ENCODE measurements around the gene KCNA4.
"Not testable (repeated sequence)": the region's sequence is repeated elsewhere in the genome, so short reads cannot be mapped to it uniquely, and the experiment has no call there.

KCNA4 gene

DNA sequence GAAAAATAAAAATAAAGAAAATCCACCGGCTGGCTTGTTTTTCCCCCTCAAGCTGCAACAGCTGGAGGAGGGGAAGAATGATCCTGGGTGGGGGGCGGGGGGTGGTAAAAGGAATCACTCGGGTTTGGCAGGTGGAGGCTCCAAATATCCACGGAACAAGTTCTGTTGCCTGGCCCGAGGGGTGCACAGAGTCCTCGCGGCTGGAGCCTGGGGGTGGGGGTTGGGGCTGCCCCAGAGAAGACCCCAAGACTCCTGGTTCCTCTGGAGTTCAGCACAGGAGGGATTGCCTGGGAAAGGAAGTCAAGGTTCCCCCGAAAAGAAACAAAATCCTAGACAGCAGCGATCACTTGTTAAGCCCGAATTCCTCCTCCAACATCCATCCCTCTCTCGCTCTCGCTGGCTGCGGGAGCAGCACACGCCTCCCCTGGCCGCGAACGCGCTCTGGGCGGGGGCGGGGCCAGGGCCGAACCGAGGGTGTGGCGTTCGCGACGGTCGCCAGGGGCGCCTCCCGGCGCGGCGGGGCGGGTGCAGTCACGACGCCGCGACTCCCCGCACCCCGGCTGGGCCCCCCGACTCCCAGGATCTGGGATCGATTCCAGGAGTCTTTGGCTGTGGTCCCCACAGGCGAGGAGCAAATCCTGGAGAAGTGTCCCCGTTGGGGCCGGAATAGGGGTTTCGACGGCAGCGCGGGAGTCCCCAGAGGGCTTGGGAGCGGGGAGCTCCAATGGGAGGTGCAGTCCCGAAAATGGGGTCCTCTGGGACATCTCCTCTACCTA is at the start of gene KCNA4:
TSS of gene KCNA4 (minus strand) at position 443 of the 776 bp plus-strand sequence. CDS start 4,352 bp downstream, outside the sequence.
- DNase-seq = no peak

DNA sequence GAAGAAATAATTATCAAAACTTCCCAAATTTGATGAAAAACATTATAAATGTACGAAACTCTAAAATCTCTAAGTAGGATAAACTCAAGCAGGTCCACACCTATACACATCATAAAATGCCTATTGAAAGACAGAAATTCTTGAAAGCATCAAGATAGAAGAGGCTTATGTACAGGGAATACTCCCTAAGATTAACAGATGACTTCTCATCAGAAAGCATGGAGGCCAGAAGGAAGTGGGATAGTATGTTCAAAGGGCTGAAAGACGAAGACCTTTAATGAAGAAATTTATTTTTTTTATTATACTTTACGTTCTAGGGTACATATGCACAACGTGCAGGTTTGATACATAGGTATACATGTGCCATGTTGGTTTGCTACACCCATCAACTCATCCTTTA is 45.3 kb upstream of the KCNA4 start:
- DNase-seq = no peak

DNA sequence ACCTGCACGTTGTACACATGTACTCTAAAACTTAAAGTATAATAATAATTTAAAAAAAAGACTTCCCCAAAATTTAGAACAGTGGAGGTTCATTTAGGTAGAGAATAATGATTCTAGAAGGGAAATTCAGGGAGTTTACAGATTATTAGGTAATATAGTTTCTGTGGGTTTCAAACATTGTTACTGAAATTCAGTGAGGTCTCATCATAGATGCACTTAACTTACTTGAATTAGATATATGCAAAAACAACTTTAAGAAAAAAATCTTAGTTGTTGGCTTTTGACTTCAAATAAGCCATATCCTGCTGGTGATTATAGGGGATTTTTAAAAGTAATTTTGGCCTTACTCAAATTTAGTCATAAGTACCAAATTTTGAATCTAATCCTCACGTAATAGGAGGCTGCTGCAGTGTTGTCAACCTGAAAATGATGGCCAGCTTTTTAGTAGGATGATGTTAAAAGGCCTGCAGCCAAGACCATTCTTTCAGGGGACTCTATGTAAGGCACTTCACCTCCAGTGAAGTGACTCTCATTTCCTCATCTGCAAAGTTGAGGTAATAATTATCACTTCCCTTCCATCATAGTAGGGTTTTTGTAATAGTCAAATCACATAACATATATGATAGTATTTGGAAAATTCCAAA is 42.5 kb upstream of the KCNA4 start:
- no peak for DNase-seq

DNA sequence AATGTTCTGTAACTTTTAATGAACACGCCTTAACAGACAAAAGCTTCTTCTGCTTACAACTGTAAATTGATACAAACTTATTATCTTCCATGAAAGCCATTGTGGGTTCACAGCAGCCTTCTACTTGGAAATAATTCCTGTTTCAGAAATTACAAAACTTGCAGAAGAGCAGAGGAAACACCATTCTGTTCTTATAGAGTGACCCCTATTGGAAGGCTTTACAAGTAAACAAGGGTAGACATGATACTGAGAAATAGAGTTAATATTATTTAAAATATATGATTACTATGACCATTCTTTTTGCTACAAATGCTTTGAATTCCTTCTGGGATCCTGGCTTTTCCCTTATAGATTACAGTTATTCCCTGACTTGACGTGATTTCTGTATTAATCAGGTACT is 32.4 kb upstream of the KCNA4 start:
- DNase-seq = no peak

DNA sequence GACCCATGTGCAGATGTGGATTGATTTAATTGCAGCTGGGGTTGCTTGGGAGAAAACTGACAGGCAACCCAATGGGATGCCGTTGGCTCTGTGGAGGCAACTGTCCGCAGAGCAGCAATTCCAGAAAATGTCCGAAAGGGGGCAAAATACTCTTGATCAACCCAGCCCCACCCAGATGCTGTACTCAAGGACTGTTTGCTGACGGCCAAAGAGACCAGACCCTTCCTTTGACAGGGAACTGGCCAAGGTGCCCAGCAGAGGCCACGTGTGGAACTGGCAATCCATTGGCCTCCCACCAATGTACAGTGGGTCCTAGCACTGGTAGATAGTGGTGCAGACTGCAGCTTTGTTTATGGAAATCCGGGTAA is 29.7 kb upstream of the KCNA4 start:
- DNase-seq = no peak

DNA sequence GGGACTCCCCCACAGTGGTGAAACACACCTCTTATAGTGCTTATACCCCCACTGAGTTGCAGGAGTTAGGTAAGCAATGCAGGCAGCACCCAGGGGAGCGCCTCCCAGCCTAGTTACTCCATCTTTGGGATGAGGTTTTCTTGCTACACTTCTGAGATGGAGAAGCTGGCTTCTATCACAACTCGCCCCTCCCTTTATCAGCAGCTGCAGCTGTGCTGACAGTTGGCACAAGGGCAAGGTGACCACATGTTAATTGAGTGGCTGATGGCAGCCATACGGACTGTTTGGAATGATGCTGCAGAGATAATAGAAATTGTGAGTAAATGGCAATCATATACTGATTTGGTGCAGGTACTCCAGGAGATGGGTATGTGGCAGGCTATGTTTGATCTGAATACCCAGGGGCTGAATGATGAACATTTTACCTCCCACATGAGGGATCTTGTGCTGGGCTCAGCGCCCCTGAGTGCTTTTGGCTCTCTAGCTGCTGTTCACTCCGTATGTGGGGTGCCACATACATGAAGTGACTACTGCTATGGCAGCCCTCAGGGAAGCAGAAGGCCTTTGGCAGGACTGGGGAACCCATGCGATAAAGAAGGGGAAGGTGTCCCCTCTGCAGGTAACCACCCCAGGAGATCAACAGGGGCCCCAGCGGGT is 29.2 kb upstream of the KCNA4 start:
- no peak for DNase-seq

DNA sequence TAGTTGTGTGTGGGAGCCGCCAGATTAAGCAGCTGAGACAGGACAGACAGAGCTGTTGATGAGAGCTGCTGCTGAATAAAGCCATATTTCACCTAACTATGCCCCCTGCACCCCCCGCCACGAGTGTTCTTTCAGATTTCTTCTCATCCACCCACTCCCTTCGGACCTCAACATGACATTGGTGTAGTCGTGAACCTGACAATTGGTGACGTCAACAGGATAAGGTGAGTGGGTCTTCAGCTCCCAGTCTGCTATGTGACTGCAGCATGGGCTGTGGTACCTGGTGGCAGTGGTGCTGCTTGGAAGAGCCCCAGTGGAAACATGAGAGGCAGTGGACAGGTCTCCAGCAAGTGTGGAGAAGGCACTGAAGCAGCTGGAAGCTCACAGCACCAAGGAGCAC is 28.3 kb upstream of the KCNA4 start:
- DNase-seq = no peak

DNA sequence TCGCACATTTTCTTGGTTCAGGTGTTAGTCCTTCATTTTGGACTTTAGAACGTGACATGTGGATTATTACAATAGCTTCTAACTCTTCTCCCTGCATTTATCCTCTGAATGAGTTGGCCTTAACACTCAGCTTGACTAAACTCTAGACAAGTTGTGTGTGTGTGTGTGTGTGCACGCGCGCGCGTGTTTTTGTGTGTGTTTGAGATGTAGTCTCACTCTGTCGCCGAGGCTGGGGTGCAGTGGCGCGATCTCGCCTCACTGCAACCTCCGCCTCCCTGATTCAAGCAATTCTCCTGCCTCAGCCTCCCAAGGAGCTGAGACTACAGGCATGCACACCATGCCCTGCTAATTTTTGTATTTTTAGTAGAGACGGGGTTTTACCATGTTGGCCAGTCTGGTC is 24.3 kb upstream of the KCNA4 start:
- no peak for DNase-seq

DNA sequence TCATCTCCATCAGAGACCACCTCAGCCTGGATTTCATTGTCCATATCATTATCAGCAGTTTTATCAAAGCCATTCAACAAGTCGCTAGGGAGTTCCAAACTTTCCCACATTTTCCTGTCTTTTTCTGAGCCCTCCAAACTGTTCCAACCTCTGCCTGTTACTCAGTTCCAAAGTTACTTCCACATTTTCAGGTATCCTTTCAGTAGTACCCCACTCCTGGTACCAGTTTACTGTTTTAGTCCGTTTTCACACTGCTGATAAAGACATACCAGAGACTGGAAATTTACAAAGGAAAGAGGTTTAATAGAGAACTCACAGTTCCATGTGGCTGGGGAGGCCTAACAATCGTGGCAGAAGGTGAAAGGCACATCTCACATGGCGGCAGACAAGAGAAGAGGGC is 17.9 kb upstream of the KCNA4 start:
- not testable (repeated sequence) for DNase-seq

DNA sequence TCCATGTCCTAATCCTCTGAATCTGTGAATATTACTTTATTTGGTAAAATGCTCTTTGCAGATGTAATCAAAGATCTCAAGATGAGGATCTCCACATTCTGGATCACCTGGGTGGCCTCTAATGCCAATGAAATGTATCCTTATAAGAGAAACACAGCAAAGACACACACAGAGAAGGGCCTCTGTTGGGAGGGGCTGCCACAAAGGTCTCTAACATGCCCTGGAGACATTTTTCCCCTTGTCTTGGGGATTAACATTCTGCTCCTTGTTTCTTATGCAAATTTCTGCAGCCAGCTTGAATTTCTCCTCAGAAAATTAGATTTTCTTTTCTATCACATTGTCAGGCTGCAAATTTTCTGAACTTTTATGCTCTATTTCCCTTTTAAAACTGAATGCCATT is 17.3 kb upstream of the KCNA4 start:
- DNase-seq = not testable (repeated sequence)

DNA sequence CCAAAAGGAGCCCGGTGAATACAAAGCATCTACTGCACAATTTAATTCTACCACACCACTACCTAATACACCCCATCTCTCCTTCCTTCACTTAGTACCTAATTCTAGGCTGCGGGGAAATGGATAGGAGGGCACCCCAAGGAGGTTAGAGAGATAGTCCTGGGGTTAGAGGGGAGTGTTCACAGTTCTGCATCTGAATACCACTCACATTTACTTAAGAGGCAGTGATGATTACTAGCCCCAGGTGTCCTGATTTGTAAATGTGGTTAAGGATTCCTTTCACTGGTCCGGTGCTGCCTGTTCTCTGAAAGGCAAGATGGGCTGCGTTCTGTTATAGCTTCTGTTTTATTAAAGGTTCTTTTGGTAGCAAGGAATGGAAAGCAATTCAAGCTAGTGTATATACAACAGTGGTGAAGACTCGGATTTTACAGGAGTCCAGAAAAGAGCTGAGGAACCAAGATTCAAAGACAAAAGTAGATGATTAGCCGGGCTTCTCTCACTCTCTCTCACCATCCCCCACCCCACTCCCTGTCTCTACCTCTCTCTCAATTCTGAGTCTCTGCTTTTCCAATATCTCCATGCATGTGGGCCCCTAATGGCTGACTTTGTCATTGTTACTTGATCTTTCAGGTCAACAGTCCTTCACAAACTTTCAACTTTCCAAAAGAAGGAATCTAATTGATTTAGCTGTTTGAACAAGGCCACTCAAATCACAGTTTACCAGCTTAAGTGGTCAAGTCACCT is 8.7 kb upstream of the KCNA4 start:
- DNase-seq = no peak

DNA sequence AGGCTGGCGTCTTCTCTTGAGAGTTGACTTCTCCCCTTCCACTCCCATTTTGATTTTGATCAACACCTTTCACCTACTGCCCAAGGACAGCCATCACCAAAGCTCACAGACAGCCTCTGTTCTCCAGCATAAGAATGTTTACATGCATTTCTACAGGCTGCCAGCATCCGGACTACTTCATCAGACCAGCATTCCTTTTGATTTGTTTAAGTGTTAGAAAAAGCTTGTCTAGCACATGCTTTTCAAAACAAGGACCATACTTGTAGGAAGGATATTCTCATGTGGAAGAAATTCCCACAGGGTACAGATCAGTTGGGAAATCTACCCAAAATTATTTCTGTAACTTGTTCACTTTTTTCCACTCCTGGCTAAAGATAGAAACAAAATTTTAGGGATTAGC is 6.2 kb upstream of the KCNA4 start:
- no peak for DNase-seq

DNA sequence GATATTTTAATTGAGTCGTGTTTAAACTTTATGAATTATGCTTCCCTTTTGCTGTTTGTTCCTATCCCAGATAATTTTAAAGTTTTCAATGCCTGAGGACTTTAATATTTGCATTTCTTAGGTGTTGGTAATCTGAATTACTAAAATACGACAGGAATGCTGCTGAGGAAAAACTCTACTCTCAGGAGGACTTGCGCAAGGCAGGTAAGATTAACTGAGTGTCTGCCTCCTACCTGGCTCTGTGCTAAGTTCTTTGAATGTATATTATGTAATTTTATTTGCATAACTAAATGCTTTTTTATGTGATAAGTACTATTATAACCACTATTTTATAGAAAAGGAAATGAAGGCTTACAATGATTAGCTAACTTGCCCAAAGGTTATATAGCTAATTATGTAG is 2.7 kb upstream of the KCNA4 start:
- no peak for DNase-seq

DNA sequence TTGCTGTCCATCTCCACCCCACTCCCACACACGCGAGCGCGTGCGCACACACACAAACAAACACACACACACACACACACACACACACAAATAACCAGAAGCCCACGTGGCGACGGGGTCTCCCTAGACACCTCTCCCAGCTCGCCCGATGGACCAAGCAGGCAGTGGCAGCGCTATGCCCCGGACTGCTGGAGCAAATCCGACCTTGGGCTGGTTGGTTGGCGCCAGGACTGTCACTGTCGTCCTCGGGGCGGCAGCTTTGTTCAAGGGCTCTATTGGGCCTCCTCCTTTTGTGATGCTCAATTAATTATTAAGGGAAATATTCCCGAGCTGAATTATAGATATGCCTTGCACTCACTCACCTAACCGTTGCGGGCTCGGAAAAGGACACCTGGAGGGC is 1.7 kb upstream of the KCNA4 start:
- no peak for DNase-seq

DNA sequence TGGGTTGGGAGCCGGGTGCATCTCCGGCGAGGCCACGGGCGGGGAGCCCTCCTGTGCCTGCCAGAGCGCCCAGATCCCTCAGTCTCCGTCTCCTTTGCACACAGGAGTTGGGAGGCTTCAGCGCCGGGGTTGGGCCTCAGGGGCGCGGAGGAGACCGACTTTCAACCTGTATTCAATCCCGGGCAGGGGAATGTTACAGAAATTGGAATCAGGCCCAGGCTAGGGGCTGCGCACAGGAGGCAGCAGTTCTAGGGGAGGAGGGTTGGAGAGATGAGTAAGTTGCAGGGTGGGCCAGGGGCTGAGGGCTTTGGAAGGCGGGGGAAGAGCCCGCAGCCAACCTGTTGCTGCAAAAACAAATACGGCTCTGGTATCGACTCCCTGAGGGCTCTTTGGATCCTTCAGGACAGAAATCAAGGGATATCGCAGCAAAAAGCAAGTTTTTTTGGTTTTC is 640 bp upstream of the KCNA4 start:
- DNase-seq = no peak

DNA sequence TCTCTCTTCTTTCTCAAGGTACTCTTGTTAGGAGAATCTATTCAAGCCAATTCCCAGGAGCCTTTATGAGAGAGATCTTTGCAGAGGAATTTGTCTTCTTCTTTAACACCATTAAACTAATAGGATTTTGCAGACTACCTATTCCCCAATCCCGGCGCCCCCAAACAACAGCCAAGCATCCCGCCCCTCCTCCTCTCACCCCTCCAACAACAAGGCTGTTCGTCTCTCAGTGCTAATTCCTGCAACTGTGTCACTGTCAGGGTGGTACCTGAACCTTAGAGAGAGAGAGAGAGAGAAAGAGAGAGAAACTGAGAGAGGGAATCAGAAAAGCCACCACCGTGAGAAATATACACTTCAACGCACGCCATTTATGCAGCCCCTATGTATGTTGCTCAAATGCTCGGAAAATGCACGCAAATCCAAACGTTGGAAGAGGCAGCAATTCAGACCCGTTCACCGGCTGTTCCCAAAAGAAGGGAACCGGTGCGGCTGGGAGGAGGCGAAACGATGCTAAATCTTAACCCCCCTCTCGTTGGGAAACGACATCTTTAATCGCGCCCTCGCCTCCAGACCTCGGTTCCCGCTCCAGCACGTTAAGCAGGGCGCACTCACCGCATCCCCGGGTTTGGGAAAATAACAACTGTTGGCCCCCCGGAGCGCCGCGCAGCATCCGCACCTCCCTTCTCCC is 961 bp downstream of the KCNA4 start:
- no peak for DNase-seq

DNA sequence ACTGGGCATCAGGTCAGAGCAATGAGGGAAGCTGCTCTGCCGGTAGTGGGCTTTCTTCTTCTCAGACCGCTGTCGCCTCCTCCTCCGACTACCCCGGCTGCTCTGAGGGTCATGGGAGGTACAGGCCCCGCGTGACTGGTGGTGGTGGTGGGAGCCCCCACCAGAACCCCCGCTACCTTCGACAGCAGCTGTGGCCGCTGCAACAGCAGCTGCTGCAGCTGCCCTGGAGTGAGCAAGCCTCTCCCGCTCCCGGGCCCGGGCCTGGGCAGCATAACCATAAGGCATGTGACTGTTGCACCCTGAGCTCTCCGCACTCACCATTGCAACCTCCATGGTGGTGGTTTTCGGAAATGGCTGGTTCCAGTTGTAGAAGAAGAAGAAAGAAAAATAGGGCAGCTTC is 4.5 kb downstream of the KCNA4 start:
- no peak for DNase-seq

DNA sequence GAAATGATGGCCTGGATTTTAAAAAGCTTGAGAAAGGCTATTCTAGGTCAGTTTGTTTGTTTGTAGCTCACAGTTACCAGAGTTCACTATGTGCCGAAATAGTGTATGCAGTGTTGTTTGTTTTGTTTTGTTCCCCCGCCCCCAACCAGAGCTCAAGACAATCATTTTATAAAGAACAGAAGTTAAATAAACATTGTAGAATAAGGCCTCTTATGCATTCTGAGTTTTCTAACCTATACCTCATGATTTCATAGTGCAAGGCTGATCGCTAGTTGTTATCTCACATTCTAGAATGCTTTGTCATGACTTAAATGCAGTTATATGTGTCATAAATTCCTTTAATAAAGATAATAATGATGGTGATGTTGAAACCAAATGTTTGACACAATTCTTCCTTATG is 7.8 kb downstream of the KCNA4 start:
- no peak for DNase-seq

DNA sequence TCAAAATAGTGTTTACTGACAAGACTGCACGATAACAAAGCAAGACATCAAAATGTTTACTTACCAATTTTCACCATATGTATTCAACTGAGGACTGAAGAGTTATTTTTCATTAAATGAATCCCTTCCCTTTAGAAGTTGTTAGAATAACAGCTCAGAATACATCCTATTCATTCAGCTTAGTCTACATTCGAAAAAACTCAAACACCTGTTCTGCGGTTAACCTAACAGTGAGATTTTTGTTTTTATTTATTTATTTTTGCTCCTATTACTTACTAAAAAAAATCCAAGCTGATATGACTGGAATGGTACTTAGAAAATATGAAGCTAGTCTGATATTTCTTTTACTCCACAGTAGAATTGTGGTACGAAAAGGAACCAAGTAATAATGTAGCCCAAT is 10.0 kb downstream of the KCNA4 start:
- DNase-seq = no peak

DNA sequence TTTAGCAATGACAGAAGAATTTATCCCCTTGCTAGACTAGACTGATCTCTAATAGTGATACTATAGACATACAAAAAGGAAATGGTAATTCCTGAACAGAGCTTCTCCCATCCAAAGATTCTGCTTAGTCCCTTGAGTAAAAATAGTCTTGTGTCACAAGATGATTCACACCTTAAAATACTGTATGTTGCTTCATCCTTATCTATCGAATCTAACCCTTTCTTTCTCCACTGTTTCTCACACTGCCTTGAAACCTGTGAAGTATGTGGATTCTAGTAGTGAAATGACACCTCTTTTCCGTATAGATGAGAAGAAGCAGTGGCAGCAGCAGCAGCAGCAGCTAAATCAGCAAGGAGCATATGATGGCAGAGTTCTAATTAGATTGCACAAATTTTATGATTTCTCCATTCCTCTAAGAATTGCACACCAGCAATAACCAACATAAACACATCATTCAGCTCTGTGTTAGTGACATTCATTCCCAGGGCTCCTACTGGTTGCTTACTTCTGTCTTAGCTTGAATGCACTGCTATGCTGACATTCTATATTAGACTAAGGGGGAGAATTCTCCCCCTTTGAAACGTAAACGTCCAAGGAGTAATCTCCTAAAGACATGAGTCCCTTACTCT is 14.6 kb downstream of the KCNA4 start:
- DNase-seq = no peak

DNA sequence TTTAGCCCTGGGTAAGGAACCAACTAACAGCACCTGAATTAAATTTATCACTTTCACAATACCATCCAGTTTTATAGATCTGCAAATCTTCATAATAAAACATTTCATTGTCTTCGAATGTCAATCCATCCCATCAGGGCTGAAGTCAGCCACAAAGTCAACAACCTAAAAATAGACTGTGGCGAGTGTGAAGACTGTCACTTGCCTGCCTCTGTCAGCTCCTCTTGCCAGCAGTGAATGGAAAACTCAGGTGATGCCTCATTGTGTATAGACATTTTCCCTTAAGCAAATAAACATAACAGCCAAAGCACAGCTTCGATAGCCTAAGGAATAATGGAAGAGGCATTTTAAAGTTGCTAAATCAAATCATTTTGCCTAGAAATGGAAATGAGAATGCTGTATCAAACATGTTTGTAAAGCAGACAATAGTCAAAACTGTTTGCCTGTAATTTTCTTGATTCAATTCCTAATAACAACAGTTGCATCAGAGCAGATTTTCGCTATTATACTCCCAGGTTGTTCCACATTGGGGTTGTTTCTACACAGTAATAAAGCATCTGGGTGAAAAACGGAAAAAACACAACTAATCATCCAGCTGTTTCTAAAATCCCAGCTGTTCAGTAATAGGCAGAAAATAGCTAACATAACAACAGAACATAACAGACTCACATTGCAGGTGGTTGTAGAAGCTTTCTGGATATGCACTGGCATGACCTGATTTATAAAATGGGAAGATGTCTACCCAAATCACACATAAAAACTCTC is 15.7 kb downstream of the KCNA4 start:
- DNase-seq = no peak

DNA sequence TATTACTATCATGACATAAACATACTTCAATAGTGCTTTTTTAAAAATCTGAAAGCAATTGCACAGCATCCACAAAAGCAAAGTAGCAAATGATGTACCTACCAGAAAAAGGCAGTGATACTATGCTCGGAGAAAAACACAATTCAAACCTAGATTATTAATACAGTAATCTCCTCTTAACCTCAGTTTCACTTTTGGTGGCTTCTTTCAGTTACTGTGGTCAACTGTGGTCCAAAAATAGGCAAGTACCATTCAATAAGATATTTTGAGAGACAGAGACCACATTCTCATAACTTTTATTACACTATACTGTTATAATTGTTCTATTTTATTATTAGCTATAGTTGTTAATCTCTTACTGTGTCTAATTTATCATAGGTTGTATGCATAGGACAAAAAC is 20.8 kb downstream of the KCNA4 start:
- no peak for DNase-seq
